Measurements from ENCODE around the gene SMIM3.
"Not testable (repeated sequence)": the region's sequence is repeated elsewhere in the genome, so short reads cannot be mapped to it uniquely, and the experiment has no call there.

SMIM3 gene

GRCh38 chr5:150765799-150766169, 12.8 kb upstream of the SMIM3 start:
- no peak for DNase-seq

- no peak for DNase-seq
Measured at GRCh38 chr5:150766251-150766650, 12.3 kb upstream of the SMIM3 start.

GRCh38 chr5:150771034-150771795, 7.3 kb upstream of the SMIM3 start:
- DNase-seq: no peak

- DNase-seq: no peak
Measured at GRCh38 chr5:150774145-150774544, 4.4 kb upstream of the SMIM3 start.

- no peak for DNase-seq
Measured at GRCh38 chr5:150777685-150778084, 872 bp upstream of the SMIM3 start.

GRCh38 chr5:150778088-150778516, 455 bp upstream of the SMIM3 start:
- DNase-seq: no peak

- DNase-seq: no peak
Measured at GRCh38 chr5:150779397-150780186, 1.0 kb downstream of the SMIM3 start.

GRCh38 chr5:150780187-150780692, 1.7 kb downstream of the SMIM3 start:
- no peak for DNase-seq

- no peak for DNase-seq
Measured at GRCh38 chr5:150780816-150781221, 2.3 kb downstream of the SMIM3 start.

GRCh38 chr5:150781706-150782614, 3.4 kb downstream of the SMIM3 start:
- no peak for DNase-seq

- no peak for DNase-seq
Measured at GRCh38 chr5:150782850-150783249, 4.3 kb downstream of the SMIM3 start.

GRCh38 chr5:150783422-150783928, 4.9 kb downstream of the SMIM3 start:
- DNase-seq: peak; percentile 40 to 84 (median 68)

- no peak for DNase-seq
Measured at GRCh38 chr5:150785950-150786349, 7.4 kb downstream of the SMIM3 start.

- DNase-seq: no peak
Measured at GRCh38 chr5:150786876-150787275, 8.3 kb downstream of the SMIM3 start.

- DNase-seq: no peak
Measured at GRCh38 chr5:150787656-150788055, 9.1 kb downstream of the SMIM3 start.

GRCh38 chr5:150788977-150789376, 10.4 kb downstream of the SMIM3 start:
- DNase-seq: no peak

- DNase-seq: no peak
Measured at GRCh38 chr5:150789450-150789849, 10.9 kb downstream of the SMIM3 start.

GRCh38 chr5:150789943-150790611, 11.5 kb downstream of the SMIM3 start:
- peak in 5 of 6 experiments; percentile 27 to 57 (median 45) for DNase-seq

GRCh38 chr5:150791536-150791935, 13.0 kb downstream of the SMIM3 start:
- no peak for DNase-seq

- not testable (repeated sequence) for DNase-seq
Measured at GRCh38 chr5:150793423-150793888, 14.9 kb downstream of the SMIM3 start.

GRCh38 chr5:150794927-150795326, 16.4 kb downstream of the SMIM3 start:
- DNase-seq: no peak

- no peak for DNase-seq
Measured at GRCh38 chr5:150797384-150797783, 18.8 kb downstream of the SMIM3 start.
